Eye (tissue), 1 donor: ENCODE data around the gene MRGPRD.

Source experiments
- DNase-seq: peaks from one replicate; pipeline ENCODE4 v3.0.0-alpha.2; 2015

MRGPRD gene

GRCh38 chr11:68980776-68981065 is at the start of gene MRGPRD:
Gene MRGPRD, minus strand, starts transcription at chr11:68980986. Its CDS starts 0 bp downstream, at chr11:68980986.
- no peak for DNase-seq

GRCh38 chr11:69030301-69030700 is 49.5 kb upstream of the MRGPRD start:
- no peak for DNase-seq

DNA sequence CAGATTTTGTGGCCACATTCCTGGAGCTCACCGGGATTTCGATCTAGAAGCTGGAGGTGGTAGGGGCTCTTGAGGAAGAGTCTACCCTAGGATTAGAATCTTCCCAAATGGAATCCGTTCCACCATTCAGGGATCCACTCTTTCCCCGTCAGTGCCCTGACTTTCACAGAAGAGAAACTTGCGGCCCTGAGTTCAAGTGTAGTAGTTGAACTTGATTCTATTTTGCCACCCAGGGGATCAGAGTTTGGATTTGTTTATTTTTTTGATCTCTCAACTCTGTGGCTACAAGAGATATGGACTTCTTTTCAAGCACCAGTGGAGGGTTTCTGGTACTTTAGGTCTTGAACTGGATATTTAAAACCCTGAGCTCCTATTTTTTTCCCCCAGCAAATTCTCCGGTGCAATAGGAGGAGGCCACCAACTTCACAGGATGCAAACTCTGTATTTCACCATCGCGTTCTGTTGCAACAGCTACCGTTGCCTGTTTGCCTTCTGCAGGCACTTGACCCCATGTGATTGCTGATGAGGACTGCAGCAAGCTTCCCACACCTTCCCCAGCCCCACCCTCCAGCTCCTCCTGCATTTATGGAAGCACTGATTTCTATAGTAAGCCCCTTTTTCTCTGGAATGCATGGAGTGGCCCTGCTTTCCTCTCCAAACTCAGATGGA is 47.1 kb upstream of the MRGPRD start:
- DNase-seq = no peak

- DNase-seq = no peak
Observed at GRCh38 chr11:69024509-69024908, 43.7 kb upstream of the MRGPRD start.

- no peak for DNase-seq
Observed at GRCh38 chr11:69022260-69022659, 41.5 kb upstream of the MRGPRD start.

GRCh38 chr11:69018924-69019323 is 38.1 kb upstream of the MRGPRD start:
- DNase-seq = no peak

GRCh38 chr11:69017951-69018350 is 37.2 kb upstream of the MRGPRD start:
- DNase-seq = no peak

- no peak for DNase-seq
Observed at GRCh38 chr11:69014898-69015549, 34.2 kb upstream of the MRGPRD start.

DNA sequence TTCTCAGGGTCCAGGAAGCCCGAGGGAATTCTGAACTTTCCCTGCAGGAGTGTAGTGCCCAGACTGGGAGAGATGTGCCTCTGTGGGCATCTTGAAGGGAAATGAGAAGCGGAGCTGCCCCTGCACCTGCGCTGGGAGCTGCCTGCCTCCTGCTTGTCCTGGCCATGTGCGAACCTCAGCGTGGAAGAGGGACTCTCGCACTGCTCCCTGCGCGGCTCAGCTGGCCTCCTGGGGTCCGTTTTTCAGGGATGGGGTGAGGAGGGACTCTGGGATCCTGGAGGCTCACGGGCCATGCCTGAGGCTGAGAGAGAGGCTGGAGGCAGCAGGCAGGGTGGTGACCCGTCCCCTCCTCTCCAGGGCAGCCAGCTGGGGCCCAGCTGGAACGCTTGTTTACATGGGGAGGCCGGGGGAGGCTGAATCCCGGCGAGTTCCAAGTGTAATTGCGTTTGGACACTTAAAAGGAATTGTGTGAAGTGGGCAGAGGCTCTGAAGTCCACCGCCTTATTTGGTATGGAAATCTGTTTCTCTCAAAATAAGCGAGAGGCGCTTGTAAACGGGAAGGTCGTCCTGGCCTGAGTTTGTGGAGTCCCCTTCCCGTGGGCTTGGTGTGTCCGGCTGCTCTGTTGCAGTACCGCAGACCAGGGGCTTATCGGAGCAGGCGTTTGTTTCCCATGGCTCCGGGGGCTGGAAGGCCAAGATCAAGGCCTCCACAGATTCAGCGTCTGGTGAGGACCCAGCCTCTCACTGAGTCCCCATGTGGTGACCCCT is 33.5 kb upstream of the MRGPRD start:
- peak; percentile 76 for DNase-seq

GRCh38 chr11:69013009-69013951 is 32.5 kb upstream of the MRGPRD start, which contains the start of gene MRGPRF:
Gene MRGPRF, minus strand, starts transcription at chr11:69013246. Its CDS starts 3,345 bp downstream, at chr11:69009901.
- DNase-seq = peak; percentile 79

DNA sequence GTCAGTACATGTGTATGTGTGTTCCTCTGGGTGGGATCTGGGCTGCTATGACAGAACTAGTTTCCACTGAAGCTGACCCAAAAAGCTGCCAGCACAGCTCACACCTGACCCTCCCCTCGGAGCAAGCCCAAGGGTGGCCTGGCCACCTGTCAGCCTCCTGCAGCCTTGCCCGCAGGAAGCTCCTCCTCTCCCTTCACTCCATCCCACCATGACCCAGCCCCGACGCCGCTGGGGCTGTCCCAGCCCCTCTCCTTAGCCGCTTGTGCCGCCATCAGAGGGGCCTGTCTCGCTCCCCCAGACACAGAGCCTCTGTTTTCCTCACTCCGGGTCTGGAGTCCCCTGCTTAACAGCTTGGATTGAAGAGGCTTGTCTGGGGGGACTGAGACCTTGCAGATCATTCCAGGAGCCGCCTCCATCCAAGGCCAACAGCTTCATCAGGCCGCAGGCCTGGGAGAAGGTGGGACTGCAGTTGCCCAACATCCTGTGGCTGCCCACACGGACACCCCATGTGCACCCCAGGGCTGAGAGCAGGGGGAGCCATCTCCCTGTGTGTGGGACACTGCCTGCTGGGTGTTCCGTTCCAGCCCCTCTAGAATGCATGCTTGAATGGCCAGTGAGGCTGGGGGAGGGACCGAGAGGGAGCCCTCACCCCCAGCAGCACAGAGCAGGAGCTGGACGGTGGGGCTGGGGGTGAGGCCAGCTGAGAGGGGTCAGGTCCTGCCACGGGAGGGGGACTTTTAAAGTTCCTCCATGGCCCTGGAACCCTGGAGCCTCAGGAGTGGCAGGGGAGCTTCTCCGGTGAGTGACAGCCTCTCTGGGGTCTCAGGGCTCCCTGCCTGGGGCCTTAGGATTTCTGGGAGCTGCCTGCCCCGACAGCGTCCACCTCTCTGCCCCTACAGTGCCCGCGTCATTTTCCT is 31.6 kb upstream of the MRGPRD start:
- DNase-seq = no peak

DNA sequence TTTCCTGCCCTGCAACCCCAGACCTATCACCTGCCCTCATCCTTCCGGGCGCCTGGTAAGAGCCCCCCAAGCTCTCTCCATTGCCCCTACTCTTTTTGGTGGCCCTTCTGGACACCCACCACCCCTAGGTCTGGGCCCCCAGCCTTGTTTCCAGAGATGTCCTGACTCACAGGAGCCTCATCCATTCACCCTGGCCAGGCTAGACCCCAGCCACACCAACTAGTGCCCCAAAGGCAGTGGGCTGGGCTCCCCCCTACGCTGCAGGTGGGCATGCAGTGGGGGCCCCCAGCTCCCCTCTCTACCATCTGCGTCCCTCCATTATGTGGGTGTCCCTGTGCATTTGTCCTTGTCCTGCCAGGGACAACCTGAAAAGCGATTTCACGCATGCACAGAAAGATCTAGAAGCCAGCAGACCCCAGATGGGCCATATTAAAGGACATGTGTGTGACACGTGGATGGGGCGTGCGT is 30.9 kb upstream of the MRGPRD start:
- no peak for DNase-seq

GRCh38 chr11:69010964-69011623 is 30.3 kb upstream of the MRGPRD start:
- peak; percentile 91 for DNase-seq

DNA sequence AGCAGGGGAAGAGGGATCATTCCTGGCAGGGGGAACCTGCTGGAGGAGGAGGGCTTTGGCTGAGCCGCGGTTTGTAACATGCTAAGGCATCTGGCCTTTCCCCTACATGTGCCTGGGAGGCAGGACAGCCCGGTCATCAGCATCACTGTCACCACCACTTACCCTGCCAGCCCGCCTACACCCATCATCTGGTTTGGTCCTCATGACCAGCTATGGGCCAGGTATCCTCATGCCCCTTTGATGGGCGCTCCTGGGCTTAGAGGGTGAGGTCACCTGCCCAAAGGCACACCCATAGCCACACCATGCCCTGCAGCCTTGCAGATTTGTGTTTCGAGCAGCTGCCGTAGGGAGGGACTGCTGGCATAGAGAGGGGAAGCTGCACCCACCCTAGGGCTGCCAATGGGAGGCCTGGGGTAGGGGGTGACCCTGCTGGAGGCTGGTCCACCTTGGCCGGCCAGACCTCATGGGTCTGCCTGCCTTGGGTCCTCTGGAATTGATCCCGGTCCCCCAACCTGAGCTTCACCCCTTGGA is 29.6 kb upstream of the MRGPRD start:
- DNase-seq = peak; percentile 31

- no peak for DNase-seq
Observed at GRCh38 chr11:69009441-69010211, 28.8 kb upstream of the MRGPRD start.

GRCh38 chr11:69008737-69009440 is 28.1 kb upstream of the MRGPRD start:
- no peak for DNase-seq

DNA sequence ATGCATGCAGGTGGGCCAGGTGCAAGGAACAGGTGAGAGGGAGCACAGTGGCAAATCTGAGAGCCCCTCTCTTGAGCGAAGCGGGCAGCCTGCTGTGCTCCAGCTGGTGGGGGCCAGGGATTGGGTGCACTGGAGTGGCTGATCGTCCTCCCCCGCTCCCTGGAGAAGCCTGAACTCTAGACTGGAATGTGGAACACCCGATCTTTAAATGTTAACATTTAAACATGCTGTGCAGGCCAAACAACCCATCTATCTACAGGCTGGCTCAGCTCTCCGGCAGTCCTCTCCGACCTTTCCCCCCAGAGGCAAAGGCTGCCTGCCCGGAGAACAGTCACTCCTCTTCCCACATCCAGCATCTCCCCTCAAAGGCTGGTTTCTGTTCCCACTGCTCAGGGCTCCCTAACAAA is 27.2 kb upstream of the MRGPRD start:
- no peak for DNase-seq

DNA sequence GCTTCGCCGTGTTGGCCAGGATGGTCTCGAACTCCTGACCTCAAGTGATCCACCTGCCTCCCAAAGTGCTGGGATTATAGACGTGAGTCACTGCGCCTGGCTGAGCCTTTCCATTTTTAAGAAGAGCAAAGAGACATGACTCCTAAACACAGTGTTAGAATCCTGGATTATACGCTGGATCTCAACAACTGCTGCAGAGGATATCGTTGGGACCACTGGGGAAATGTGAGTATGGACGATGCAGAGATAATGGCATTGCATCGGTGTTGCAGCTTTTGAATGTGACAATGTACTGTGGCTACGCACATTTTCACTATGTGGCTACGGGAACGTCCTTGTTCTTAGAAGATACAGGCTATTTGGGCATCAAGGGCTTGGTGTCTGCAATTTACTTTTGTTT is 26.0 kb upstream of the MRGPRD start:
- no peak for DNase-seq
